SK-N-MC (cell line): ENCODE data around the gene FANCL.
"Not testable (repeated sequence)": the region's sequence is repeated elsewhere in the genome, so short reads cannot be mapped to it uniquely, and the experiment has no call there.

Experiments
- FOXP2 ChIP-seq: optimal IDR thresholded peaks from 2 replicates; pipeline ENCODE3; 2011; ENCODE audit warnings: mild to moderate bottlenecking, moderate library complexity; ENCODE audit not compliant: insufficient read depth; ENCODE audit errors: extremely low read length, control extremely low read depth
- POLR2AphosphoS5 ChIP-seq: IDR thresholded peaks from 2 replicates; pipeline ENCODE4 v1.6.1; 2012; ENCODE audit warnings: mild to moderate bottlenecking, low read depth, low read length, borderline replicate concordance

GRCh38 chr2:58275144-58275543 is 34.0 kb upstream of the FANCL start:
- TF ChIP-seq POLR2AphosphoS5, FOXP2: not testable (repeated sequence)
